ENCODE results near the gene PLS3.

The PLS3 gene

GRCh38 chrX:115563633-115564162 is 2.7 kb downstream of the PLS3 start:
- no peak overlapping the region for H2BK120ac ChIP-seq (ENCODE audit: low read depth, low read length)
- no peak overlapping the region for H3K4me3 ChIP-seq (ENCODE audit: low read length in 2 of 2)

GRCh38 chrX:115564243-115564642 is 3.3 kb downstream of the PLS3 start:
- no peak overlapping the region for H3K14ac ChIP-seq (ENCODE audit: low read length)
- no peak overlapping the region for H2BK15ac ChIP-seq (ENCODE audit: low read length)
- H3K27ac ChIP-seq (replicated peaks; ENCODE audit: low read length) = no peak overlapping the region
- no peaks in the 10 kb centered on the region for H3K79me1 ChIP-seq (ENCODE audit: low read depth, low read length)
- no peak overlapping the region for H2AK5ac ChIP-seq (ENCODE audit: low read depth, low read length)
- H4K8ac ChIP-seq (ENCODE audit: low read depth, low read length) = no peak overlapping the region
- no peak overlapping the region for H2BK120ac ChIP-seq (ENCODE audit: low read depth, low read length)
- H4K91ac ChIP-seq (ENCODE audit: low read depth, low read length, poor library complexity) = no peak overlapping the region
- H3K4ac ChIP-seq (ENCODE audit: low read length) = no peak overlapping the region
- peaks cover 0 to 4% of the 10 kb centered on the region in 2 donors for H3K4me1 ChIP-seq (ENCODE audit: control insufficient read depth in 2 of 2, insufficient read depth in 1 of 2, low read depth in 1 of 2, low read length in 2 of 2)
- WGBS, 2 donors (ENCODE audit: extremely low coverage in 2 of 2, insufficient read length in 2 of 2, insufficient replicate concordance in 1 of 2) = no CpG with 5 or more reads among the region's 2 CpGs
- H3K23ac ChIP-seq (ENCODE audit: low read depth, low read length, poor library complexity) = no peak overlapping the region
- H3K4me2 ChIP-seq (ENCODE audit: insufficient read depth, low read length, poor library complexity, severe bottlenecking) = no peak overlapping the region
- no peak overlapping the region for H3K18ac ChIP-seq (ENCODE audit: low read length)
- H3K9ac ChIP-seq (ENCODE audit: low read depth, low read length, poor library complexity) = no peak overlapping the region
- DNase-seq (ENCODE audit: low spot score) = no peak
- H2BK12ac ChIP-seq (ENCODE audit: low read length) = no peak overlapping the region
- no peak overlapping the region for H3K4me3 ChIP-seq (ENCODE audit: low read length in 2 of 2)
- no peak overlapping the region for H2BK5ac ChIP-seq (ENCODE audit: low read length)
- H3K36me3 ChIP-seq (replicated peaks in 1 of 2; ENCODE audit: control insufficient read depth in 2 of 2, insufficient read depth in 2 of 2, low read length in 2 of 2) = no peaks in the 10 kb centered on the region
- no peaks in the 10 kb centered on the region for H3K9me3 ChIP-seq (replicated peaks in 1 of 2; ENCODE audit: control insufficient read depth in 2 of 2, insufficient read depth in 1 of 2, low read depth in 1 of 2, low read length in 2 of 2)
- H2AFZ ChIP-seq (ENCODE audit: low read length) = no peak overlapping the region
- H3K27me3 ChIP-seq (ENCODE audit: control insufficient read depth in 3 of 3, insufficient read depth in 3 of 3, low read depth in 1 of 3, low read length in 3 of 3) = peaks cover 0 to 14% (median 0%) of the 10 kb centered on the region in 3 experiments

More at GRCh38 chrX:115563633-115564162, 2.7 kb downstream of the PLS3 start:
- Histone ChIP-seq H3K18ac (ENCODE audit: low read length) (no peak overlapping the region), H3K36me3 (replicated peaks in 1 of 2; ENCODE audit: control insufficient read depth in 2 of 2, insufficient read depth in 2 of 2, low read length in 2 of 2) (no peaks in the 10 kb centered on the region), H3K27me3 (ENCODE audit: control insufficient read depth in 3 of 3, insufficient read depth in 3 of 3, low read depth in 1 of 3, low read length in 3 of 3) (peaks cover 0 to 14% (median 0%) of the 10 kb centered on the region in 3 experiments), H2AK5ac (ENCODE audit: low read depth, low read length) (no peak overlapping the region), H4K91ac (ENCODE audit: low read depth, low read length, poor library complexity) (no peak overlapping the region), H3K9me3 (replicated peaks in 1 of 2; ENCODE audit: control insufficient read depth in 2 of 2, insufficient read depth in 1 of 2, low read depth in 1 of 2, low read length in 2 of 2) (no peaks in the 10 kb centered on the region), H3K14ac (ENCODE audit: low read length) (no peak overlapping the region), H2AFZ (ENCODE audit: low read length) (peak overlapping the region; percentile 91), H2BK5ac (ENCODE audit: low read length) (no peak overlapping the region), H2BK12ac (ENCODE audit: low read length) (no peak overlapping the region), H4K8ac (ENCODE audit: low read depth, low read length) (no peak overlapping the region), H3K27ac (replicated peaks; ENCODE audit: low read length) (no peak overlapping the region), H3K4me2 (ENCODE audit: insufficient read depth, low read length, poor library complexity, severe bottlenecking) (no peak overlapping the region), H3K4ac (ENCODE audit: low read length) (no peak overlapping the region), H3K4me1 (ENCODE audit: control insufficient read depth in 2 of 2, insufficient read depth in 1 of 2, low read depth in 1 of 2, low read length in 2 of 2) (peaks cover 0 to 4% of the 10 kb centered on the region in 2 donors), H3K9ac (ENCODE audit: low read depth, low read length, poor library complexity) (no peak overlapping the region), H3K23ac (ENCODE audit: low read depth, low read length, poor library complexity) (no peak overlapping the region), H2BK15ac (ENCODE audit: low read length) (no peak overlapping the region), H3K79me1 (ENCODE audit: low read depth, low read length) (no peaks in the 10 kb centered on the region)
- no peak for DNase-seq (ENCODE audit: low spot score)
- no CpG with 5 or more reads among the region's 4 CpGs for WGBS, 2 donors (ENCODE audit: extremely low coverage in 2 of 2, insufficient read length in 2 of 2, insufficient replicate concordance in 1 of 2)

GRCh38 chrX:115565888-115566287 is 4.9 kb downstream of the PLS3 start:
- H2AK5ac ChIP-seq (ENCODE audit: low read depth, low read length) = no peak overlapping the region
- no peak overlapping the region for H3K14ac ChIP-seq (ENCODE audit: low read length)
- peaks cover 0 to 9% (median 0%) of the 10 kb centered on the region in 3 experiments for H3K27me3 ChIP-seq (ENCODE audit: control insufficient read depth in 3 of 3, insufficient read depth in 3 of 3, low read depth in 1 of 3, low read length in 3 of 3)
- DNase-seq (ENCODE audit: low spot score) = no peak
- no peak overlapping the region for H3K27ac ChIP-seq (replicated peaks; ENCODE audit: low read length)
- no peak overlapping the region for H3K4me2 ChIP-seq (ENCODE audit: insufficient read depth, low read length, poor library complexity, severe bottlenecking)
- no CpG with 5 or more reads among the region's 2 CpGs for WGBS, 2 donors (ENCODE audit: extremely low coverage in 2 of 2, insufficient read length in 2 of 2, insufficient replicate concordance in 1 of 2)
- H3K4me3 ChIP-seq (ENCODE audit: low read length in 2 of 2) = no peak overlapping the region
- H2BK120ac ChIP-seq (ENCODE audit: low read depth, low read length) = no peak overlapping the region
- H3K4ac ChIP-seq (ENCODE audit: low read length) = no peak overlapping the region
- H3K9ac ChIP-seq (ENCODE audit: low read depth, low read length, poor library complexity) = no peak overlapping the region
- no peak overlapping the region for H3K18ac ChIP-seq (ENCODE audit: low read length)
- peaks cover 0 to 4% of the 10 kb centered on the region in 2 donors for H3K4me1 ChIP-seq (ENCODE audit: control insufficient read depth in 2 of 2, insufficient read depth in 1 of 2, low read depth in 1 of 2, low read length in 2 of 2)
- no peak overlapping the region for H2BK15ac ChIP-seq (ENCODE audit: low read length)
- no peak overlapping the region for H3K23ac ChIP-seq (ENCODE audit: low read depth, low read length, poor library complexity)
- no peak overlapping the region for H4K91ac ChIP-seq (ENCODE audit: low read depth, low read length, poor library complexity)
- no peak overlapping the region for H2BK5ac ChIP-seq (ENCODE audit: low read length)
- H3K36me3 ChIP-seq (replicated peaks in 1 of 2; ENCODE audit: control insufficient read depth in 2 of 2, insufficient read depth in 2 of 2, low read length in 2 of 2) = no peaks in the 10 kb centered on the region
- H4K8ac ChIP-seq (ENCODE audit: low read depth, low read length) = no peak overlapping the region
- no peak overlapping the region for H2BK12ac ChIP-seq (ENCODE audit: low read length)
- H2AFZ ChIP-seq (ENCODE audit: low read length) = no peak overlapping the region
- no peaks in the 10 kb centered on the region for H3K79me1 ChIP-seq (ENCODE audit: low read depth, low read length)
- no peaks in the 10 kb centered on the region for H3K9me3 ChIP-seq (replicated peaks in 1 of 2; ENCODE audit: control insufficient read depth in 2 of 2, insufficient read depth in 1 of 2, low read depth in 1 of 2, low read length in 2 of 2)

GRCh38 chrX:115571712-115572111 is 10.7 kb downstream of the PLS3 start:
- no peak overlapping the region for H3K18ac ChIP-seq (ENCODE audit: low read length)
- no peak overlapping the region for H2BK12ac ChIP-seq (ENCODE audit: low read length)
- no peaks in the 10 kb centered on the region for H3K9me3 ChIP-seq (replicated peaks in 1 of 2; ENCODE audit: control insufficient read depth in 2 of 2, insufficient read depth in 1 of 2, low read depth in 1 of 2, low read length in 2 of 2)
- no peak overlapping the region for H3K4ac ChIP-seq (ENCODE audit: low read length)
- H3K4me2 ChIP-seq (ENCODE audit: insufficient read depth, low read length, poor library complexity, severe bottlenecking) = no peak overlapping the region
- peaks cover 0 to 5% of the 10 kb centered on the region in 2 donors for H3K36me3 ChIP-seq (replicated peaks in 1 of 2; ENCODE audit: control insufficient read depth in 2 of 2, insufficient read depth in 2 of 2, low read length in 2 of 2)
- no peaks in the 10 kb centered on the region for H3K27me3 ChIP-seq (ENCODE audit: control insufficient read depth in 3 of 3, insufficient read depth in 3 of 3, low read depth in 1 of 3, low read length in 3 of 3)
- DNase-seq (ENCODE audit: low spot score) = no peak
- no peak overlapping the region for H2AFZ ChIP-seq (ENCODE audit: low read length)
- H2BK5ac ChIP-seq (ENCODE audit: low read length) = no peak overlapping the region
- no peak overlapping the region for H3K27ac ChIP-seq (replicated peaks; ENCODE audit: low read length)
- H4K91ac ChIP-seq (ENCODE audit: low read depth, low read length, poor library complexity) = no peak overlapping the region
- no peak overlapping the region for H3K9ac ChIP-seq (ENCODE audit: low read depth, low read length, poor library complexity)
- no peak overlapping the region for H2BK120ac ChIP-seq (ENCODE audit: low read depth, low read length)
- H2AK5ac ChIP-seq (ENCODE audit: low read depth, low read length) = no peak overlapping the region
- no peaks in the 10 kb centered on the region for H3K79me1 ChIP-seq (ENCODE audit: low read depth, low read length)
- no peak overlapping the region for H4K8ac ChIP-seq (ENCODE audit: low read depth, low read length)
- H3K4me1 ChIP-seq (ENCODE audit: control insufficient read depth in 2 of 2, insufficient read depth in 1 of 2, low read depth in 1 of 2, low read length in 2 of 2) = no peaks in the 10 kb centered on the region
- no peak overlapping the region for H3K14ac ChIP-seq (ENCODE audit: low read length)
- no peak overlapping the region for H3K23ac ChIP-seq (ENCODE audit: low read depth, low read length, poor library complexity)
- H2BK15ac ChIP-seq (ENCODE audit: low read length) = no peak overlapping the region
- H3K4me3 ChIP-seq (ENCODE audit: low read length in 2 of 2) = no peak overlapping the region
